ENCODE results near the gene SYT1.
A peak's percentile ranks its signal among the peaks of the same experiment; 100 is the strongest.

DNA sequence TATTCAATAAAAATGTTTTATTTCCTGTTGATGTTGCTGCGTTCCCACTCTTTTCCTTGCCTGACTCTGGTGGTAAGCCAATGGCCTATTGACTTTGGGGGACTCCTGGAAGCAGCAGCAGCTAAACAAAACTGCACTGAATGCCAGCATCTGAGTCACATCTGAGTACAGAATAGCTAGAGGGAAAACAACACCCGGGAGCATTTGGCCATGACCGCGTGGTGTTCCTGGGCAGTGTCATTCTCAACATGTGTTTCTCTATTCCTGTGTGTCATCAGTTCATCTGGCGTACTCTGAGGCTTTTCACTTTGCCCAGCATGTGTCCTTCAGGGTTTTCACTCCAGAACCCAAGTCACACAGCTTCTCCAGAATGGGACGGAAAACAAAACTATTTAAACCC lies 587.4 kb downstream of the SYT1 start:
- TF ChIP-seq EZH2 (IDR thresholded peaks at IDR 0.05; ENCODE audit: borderline replicate concordance, low read depth, low read length, severe bottlenecking) (no peak), POLR2AphosphoS5 (IDR thresholded peaks at IDR 0.05; ENCODE audit: insufficient read depth, low read depth, low read length) (peak; percentile 85)
- TF ChIP-seq, protein P1, sequence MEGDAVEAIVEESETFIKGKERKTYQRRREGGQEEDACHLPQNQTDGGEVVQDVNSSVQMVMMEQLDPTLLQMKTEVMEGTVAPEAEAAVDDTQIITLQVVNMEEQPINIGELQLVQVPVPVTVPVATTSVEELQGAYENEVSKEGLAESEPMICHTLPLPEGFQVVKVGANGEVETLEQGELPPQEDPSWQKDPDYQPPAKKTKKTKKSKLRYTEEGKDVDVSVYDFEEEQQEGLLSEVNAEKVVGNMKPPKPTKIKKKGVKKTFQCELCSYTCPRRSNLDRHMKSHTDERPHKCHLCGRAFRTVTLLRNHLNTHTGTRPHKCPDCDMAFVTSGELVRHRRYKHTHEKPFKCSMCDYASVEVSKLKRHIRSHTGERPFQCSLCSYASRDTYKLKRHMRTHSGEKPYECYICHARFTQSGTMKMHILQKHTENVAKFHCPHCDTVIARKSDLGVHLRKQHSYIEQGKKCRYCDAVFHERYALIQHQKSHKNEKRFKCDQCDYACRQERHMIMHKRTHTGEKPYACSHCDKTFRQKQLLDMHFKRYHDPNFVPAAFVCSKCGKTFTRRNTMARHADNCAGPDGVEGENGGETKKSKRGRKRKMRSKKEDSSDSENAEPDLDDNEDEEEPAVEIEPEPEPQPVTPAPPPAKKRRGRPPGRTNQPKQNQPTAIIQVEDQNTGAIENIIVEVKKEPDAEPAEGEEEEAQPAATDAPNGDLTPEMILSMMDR (IDR thresholded peaks at IDR 0.05; ENCODE audit: extremely low read depth in 1 of 2, insufficient read depth in 1 of 2, low read depth in 1 of 2, low read length in 2 of 2): no peak
- TF ChIP-seq, protein P2, sequence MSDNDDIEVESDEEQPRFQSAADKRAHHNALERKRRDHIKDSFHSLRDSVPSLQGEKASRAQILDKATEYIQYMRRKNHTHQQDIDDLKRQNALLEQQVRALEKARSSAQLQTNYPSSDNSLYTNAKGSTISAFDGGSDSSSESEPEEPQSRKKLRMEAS (IDR thresholded peaks at IDR 0.05; ENCODE audit: insufficient read depth, insufficient read length): peak; percentile 93

Measured in endothelial cell of umbilical vein (primary cell).